SU-DHL-6 (cell line): ENCODE results near the gene TSPAN17.

Experiments
- EZH2phosphoT487 ChIP-seq: fragments of 200-600 bp; sonication (generic), shearing (Covaris generic); conservative IDR thresholded peaks from 2 replicates; pipeline ENCODE4 v1.6.1; 2018; ENCODE audit warnings: mild to moderate bottlenecking, antibody characterized with exemption, low read length, moderate library complexity, mixed read lengths
- TF ChIP-seq, protein P1 (sequence below): fragments of 200-600 bp; sonication (generic); IDR thresholded peaks from one replicate; pipeline ENCODE4 v1.5.1; 2017; ENCODE audit warnings: antibody characterized with exemption, mild to moderate bottlenecking, low read length, moderate library complexity; ENCODE audit not compliant: insufficient read depth, poor library complexity, severe bottlenecking

DNA sequence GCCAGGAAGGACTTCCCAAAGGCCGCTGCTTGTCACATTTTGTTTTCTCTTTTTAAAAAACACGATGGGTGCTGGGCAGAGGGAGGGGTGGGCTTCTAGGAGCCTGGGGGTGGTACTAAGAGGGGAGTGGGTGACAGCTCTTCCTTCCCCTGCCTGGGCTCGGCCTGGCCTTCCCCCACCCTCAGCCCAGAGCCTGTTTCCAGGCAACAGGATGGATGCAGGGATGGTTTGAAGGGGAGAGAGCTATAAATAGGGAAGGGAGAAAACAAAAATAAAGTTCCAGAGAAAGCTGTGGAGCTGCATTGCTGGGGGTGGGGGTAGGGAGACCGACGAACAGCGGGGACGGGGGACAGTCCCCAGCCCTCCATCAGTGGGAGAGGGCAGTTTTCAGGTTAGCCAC lies 30.8 kb upstream of the TSPAN17 start:
- TF ChIP-seq, protein P1, sequence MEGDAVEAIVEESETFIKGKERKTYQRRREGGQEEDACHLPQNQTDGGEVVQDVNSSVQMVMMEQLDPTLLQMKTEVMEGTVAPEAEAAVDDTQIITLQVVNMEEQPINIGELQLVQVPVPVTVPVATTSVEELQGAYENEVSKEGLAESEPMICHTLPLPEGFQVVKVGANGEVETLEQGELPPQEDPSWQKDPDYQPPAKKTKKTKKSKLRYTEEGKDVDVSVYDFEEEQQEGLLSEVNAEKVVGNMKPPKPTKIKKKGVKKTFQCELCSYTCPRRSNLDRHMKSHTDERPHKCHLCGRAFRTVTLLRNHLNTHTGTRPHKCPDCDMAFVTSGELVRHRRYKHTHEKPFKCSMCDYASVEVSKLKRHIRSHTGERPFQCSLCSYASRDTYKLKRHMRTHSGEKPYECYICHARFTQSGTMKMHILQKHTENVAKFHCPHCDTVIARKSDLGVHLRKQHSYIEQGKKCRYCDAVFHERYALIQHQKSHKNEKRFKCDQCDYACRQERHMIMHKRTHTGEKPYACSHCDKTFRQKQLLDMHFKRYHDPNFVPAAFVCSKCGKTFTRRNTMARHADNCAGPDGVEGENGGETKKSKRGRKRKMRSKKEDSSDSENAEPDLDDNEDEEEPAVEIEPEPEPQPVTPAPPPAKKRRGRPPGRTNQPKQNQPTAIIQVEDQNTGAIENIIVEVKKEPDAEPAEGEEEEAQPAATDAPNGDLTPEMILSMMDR, result no peak
- no peak for TF ChIP-seq EZH2phosphoT487
